HEK293 (cell line): ENCODE measurements around the gene ZIC4.

Experiments
- CTCF ChIA-PET: fragments of 350-600 bp; formaldehyde crosslinking; extraction: SDS; loops from one replicate; lab custom pipeline; 2021; ENCODE audit warnings: antibody characterized with exemption; lab: Yijun Ruan, JAX
- POLR2A ChIA-PET: fragments of 300-600 bp; formaldehyde crosslinking; extraction: SDS; loops from one replicate; lab custom pipeline; 2020; ENCODE audit warnings: antibody characterized with exemption, inconsistent platforms; lab: Yijun Ruan, JAX
- H3K27ac ChIP-seq: fragments of 200-500 bp; sonication (Bioruptor generic); 2 replicates; pipeline ENCODE4 v1.5.1; 2014; ENCODE audit warnings: low read depth, low read length, control low read depth, inconsistent platforms; ENCODE audit errors: extremely low read depth
- H3K36me3 ChIP-seq, 2 experiments: fragments of 200-500 bp in 1 of 2; sonication (Bioruptor generic) in 1 of 2; 1 replicate in 1 of 2; 2 replicates in 1 of 2; pipeline ENCODE4 v1.5.1; 2014 to 2017; ENCODE audit warnings: inconsistent platforms in 2 of 2, low read length in 2 of 2; ENCODE audit not compliant: control insufficient read depth in 2 of 2, insufficient read depth in 1 of 2
- H3K4me1 ChIP-seq: fragments of 200-500 bp; sonication (Bioruptor generic); 2 replicates; pipeline ENCODE4 v1.5.1; 2014; ENCODE audit warnings: mild to moderate bottlenecking, low read length, inconsistent platforms; ENCODE audit not compliant: control insufficient read depth, insufficient read depth
- H3K4me3 ChIP-seq: 2 replicates; pipeline ENCODE4 v1.5.1; 2011; ENCODE audit warnings: low read depth, mild to moderate bottlenecking, control low read depth, low read length, moderate library complexity
- H3K9me3 ChIP-seq: fragments of 200-500 bp; sonication (Bioruptor generic); 2 replicates; pipeline ENCODE4 v1.5.1; 2014; ENCODE audit warnings: low read depth, low read length, inconsistent platforms; ENCODE audit not compliant: control insufficient read depth, insufficient read depth
- BCL11A ChIP-seq: fragments of 450-650 bp; formaldehyde crosslinking; IDR thresholded peaks from 2 replicates; pipeline ENCODE4 v1.5.1; 2016; ENCODE audit warnings: low read depth, missing biosample characterization, missing genetic modification characterization
- FEZF1 ChIP-seq: fragments of 450-650 bp; formaldehyde crosslinking; IDR thresholded peaks from 2 replicates; pipeline ENCODE4 v1.5.1; 2016; ENCODE audit warnings: missing biosample characterization, missing genetic modification characterization
- GLI2 ChIP-seq: fragments of 450-650 bp; formaldehyde crosslinking; IDR thresholded peaks from 2 replicates; pipeline ENCODE4; 2017; ENCODE audit warnings: missing biosample characterization, missing genetic modification characterization, low read depth, borderline replicate concordance
- GLIS2 ChIP-seq: fragments of 450-650 bp; formaldehyde crosslinking; IDR thresholded peaks from 2 replicates; pipeline ENCODE4 v1.5.1; 2016; ENCODE audit warnings: missing biosample characterization, missing genetic modification characterization
- HOXD13 ChIP-seq: sonication (generic); formaldehyde crosslinking; IDR thresholded peaks from 2 replicates; pipeline ENCODE4 v1.8.0; 2022; ENCODE audit warnings: missing genetic modification reagents, borderline replicate concordance
- PRDM1 ChIP-seq: fragments of 450-650 bp; formaldehyde crosslinking; IDR thresholded peaks from 2 replicates; pipeline ENCODE4; 2016; ENCODE audit warnings: missing biosample characterization, missing genetic modification characterization
- TCF7L2 ChIP-seq: IDR thresholded peaks from 2 replicates; pipeline ENCODE4 v1.6.1; 2011; ENCODE audit warnings: low read depth, mild to moderate bottlenecking, inconsistent platforms, low read length, moderate library complexity, borderline replicate concordance
- ZEB2 ChIP-seq: fragments of 450-650 bp; formaldehyde crosslinking; IDR thresholded peaks from 2 replicates; pipeline ENCODE4 v1.5.1; 2016; ENCODE audit warnings: missing biosample characterization, missing genetic modification characterization
- ZNF112 ChIP-seq: fragments of 450-650 bp; formaldehyde crosslinking; IDR thresholded peaks from 2 replicates; pipeline ENCODE4 v1.5.0; 2017; ENCODE audit warnings: missing biosample characterization, missing genetic modification characterization
- ZNF140 ChIP-seq: fragments of 450-650 bp; formaldehyde crosslinking; IDR thresholded peaks from 2 replicates; pipeline ENCODE4 v1.5.1; 2016; ENCODE audit warnings: missing biosample characterization, missing genetic modification characterization
- ZNF157 ChIP-seq: fragments of 450-650 bp; formaldehyde crosslinking; IDR thresholded peaks from 2 replicates; pipeline ENCODE4 v1.5.1; 2016; ENCODE audit warnings: missing biosample characterization, missing genetic modification characterization
- ZNF324 ChIP-seq: fragments of 450-650 bp; formaldehyde crosslinking; IDR thresholded peaks from 2 replicates; pipeline ENCODE4 v1.5.1; 2016; ENCODE audit warnings: missing biosample characterization, missing genetic modification characterization
- ZNF530 ChIP-seq: fragments of 450-650 bp; formaldehyde crosslinking; IDR thresholded peaks from 2 replicates; pipeline ENCODE4 v1.5.1; 2016; ENCODE audit warnings: low read depth, missing biosample characterization, missing genetic modification characterization
- ZNF843 ChIP-seq: fragments of 450-650 bp; formaldehyde crosslinking; IDR thresholded peaks from 2 replicates; pipeline ENCODE4 v1.5.1; 2016; ENCODE audit warnings: missing biosample characterization, missing genetic modification characterization
- TF ChIP-seq, protein P1 (sequence below): fragments of 450-650 bp; formaldehyde crosslinking; conservative IDR thresholded peaks from 2 replicates; pipeline ENCODE4 v1.5.1; 2016; ENCODE audit warnings: low read depth, missing biosample characterization, missing genetic modification characterization
- TF ChIP-seq, protein P2 (sequence below): fragments of 450-650 bp; formaldehyde crosslinking; IDR thresholded peaks from 2 replicates; pipeline ENCODE4 v1.5.1; 2017; ENCODE audit warnings: missing biosample characterization, mild to moderate bottlenecking, missing genetic modification characterization, moderate library complexity
- TF ChIP-seq, protein P3 (sequence below): fragments of 450-650 bp; formaldehyde crosslinking; IDR thresholded peaks from 2 replicates; pipeline ENCODE4 v1.5.1; 2016; ENCODE audit warnings: missing biosample characterization, missing genetic modification characterization
- TF ChIP-seq, protein P4 (sequence below): fragments of 450-650 bp; IDR thresholded peaks from 2 replicates; pipeline ENCODE4 v1.5.1; 2018; ENCODE audit warnings: missing biosample characterization, missing genetic modification characterization

The ZIC4 gene

DNA sequence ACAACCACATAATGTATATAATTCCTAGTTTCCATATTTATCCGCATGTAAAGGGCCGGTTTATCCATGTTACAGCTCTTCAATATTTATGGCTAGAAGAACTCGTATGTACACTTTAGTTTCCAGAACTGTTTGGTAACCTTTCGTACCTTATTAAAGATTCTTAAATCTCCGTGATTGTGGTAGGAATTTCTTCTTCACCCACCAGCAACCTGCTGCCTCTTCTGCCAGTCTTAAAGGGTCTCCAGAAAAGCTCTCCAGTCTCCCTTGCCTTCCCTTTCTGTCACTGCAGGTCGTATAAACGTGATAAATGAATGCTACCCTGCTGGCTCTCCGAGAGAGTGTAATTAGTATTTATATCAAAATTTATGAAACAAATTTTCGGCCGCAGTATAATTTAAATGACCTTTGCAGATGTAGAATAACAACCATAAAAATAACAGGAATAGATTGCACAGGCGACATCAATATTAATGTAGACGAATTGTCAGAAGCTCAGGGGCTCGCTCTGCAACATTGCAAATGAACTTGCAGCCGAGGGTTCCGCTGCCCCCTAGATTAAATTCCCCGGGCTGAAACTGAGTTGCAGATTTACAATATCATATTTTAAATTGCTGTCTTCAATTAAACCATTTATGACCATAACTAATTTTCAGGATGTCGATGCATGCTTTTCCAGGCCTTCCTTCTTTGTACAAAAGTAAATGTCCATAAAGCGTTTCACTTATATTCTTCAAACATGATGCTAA lies 8.2 kb upstream of the ZIC4 start:
- no peak overlapping the region for H3K4me3 ChIP-seq
- H3K27ac ChIP-seq, result no peak overlapping the region
- no peaks in the 10 kb centered on the region for H3K9me3 ChIP-seq
- no peaks in the 10 kb centered on the region for H3K36me3 ChIP-seq
- no peaks in the 10 kb centered on the region for H3K4me1 ChIP-seq
- no peak for TF ChIP-seq ZEB2 (tag by site-specific recombination)
- TF ChIP-seq, protein P1, sequence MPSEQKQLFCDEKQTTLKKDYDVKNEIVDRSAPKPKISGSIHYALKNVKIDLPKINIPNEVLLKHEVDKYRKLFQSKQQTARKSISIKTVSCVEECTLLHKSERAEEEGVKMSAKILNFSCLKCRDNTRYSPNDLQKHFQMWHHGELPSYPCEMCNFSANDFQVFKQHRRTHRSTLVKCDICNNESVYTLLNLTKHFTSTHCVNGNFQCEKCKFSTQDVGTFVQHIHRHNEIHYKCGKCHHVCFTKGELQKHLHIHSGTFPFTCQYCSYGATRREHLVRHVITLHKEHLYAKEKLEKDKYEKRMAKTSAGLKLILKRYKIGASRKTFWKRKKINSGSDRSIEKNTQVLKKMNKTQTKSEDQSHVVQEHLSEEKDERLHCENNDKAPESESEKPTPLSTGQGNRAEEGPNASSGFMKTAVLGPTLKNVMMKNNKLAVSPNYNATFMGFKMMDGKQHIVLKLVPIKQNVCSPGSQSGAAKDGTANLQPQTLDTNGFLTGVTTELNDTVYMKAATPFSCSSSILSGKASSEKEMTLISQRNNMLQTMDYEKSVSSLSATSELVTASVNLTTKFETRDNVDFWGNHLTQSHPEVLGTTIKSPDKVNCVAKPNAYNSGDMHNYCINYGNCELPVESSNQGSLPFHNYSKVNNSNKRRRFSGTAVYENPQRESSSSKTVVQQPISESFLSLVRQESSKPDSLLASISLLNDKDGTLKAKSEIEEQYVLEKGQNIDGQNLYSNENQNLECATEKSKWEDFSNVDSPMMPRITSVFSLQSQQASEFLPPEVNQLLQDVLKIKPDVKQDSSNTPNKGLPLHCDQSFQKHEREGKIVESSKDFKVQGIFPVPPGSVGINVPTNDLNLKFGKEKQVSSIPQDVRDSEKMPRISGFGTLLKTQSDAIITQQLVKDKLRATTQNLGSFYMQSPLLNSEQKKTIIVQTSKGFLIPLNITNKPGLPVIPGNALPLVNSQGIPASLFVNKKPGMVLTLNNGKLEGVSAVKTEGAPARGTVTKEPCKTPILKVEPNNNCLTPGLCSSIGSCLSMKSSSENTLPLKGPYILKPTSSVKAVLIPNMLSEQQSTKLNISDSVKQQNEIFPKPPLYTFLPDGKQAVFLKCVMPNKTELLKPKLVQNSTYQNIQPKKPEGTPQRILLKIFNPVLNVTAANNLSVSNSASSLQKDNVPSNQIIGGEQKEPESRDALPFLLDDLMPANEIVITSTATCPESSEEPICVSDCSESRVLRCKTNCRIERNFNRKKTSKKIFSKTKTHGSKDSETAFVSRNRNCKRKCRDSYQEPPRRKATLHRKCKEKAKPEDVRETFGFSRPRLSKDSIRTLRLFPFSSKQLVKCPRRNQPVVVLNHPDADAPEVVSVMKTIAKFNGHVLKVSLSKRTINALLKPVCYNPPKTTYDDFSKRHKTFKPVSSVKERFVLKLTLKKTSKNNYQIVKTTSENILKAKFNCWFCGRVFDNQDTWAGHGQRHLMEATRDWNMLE (tag by site-specific recombination), result no peak
- TF ChIP-seq, protein P2, sequence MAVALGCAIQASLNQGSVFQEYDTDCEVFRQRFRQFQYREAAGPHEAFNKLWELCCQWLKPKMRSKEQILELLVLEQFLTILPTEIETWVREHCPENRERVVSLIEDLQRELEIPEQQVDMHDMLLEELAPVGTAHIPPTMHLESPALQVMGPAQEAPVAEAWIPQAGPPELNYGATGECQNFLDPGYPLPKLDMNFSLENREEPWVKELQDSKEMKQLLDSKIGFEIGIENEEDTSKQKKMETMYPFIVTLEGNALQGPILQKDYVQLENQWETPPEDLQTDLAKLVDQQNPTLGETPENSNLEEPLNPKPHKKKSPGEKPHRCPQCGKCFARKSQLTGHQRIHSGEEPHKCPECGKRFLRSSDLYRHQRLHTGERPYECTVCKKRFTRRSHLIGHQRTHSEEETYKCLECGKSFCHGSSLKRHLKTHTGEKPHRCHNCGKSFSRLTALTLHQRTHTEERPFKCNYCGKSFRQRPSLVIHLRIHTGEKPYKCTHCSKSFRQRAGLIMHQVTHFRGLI (tag by site-specific recombination), result no peak
- TF ChIP-seq, protein P3, sequence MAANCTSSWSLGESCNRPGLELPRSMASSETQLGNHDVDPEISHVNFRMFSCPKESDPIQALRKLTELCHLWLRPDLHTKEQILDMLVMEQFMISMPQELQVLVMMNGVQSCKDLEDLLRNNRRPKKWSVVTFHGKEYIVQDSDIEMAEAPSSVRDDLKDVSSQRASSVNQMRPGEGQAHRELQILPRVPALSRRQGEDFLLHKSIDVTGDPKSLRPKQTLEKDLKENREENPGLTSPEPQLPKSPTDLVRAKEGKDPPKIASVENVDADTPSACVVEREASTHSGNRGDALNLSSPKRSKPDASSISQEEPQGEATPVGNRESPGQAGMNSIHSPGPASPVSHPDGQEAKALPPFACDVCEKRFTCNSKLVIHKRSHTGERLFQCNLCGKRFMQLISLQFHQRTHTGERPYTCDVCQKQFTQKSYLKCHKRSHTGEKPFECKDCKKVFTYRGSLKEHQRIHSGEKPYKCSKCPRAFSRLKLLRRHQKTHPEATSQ (tag by site-specific recombination), result no peak
- TF ChIP-seq, protein P4, sequence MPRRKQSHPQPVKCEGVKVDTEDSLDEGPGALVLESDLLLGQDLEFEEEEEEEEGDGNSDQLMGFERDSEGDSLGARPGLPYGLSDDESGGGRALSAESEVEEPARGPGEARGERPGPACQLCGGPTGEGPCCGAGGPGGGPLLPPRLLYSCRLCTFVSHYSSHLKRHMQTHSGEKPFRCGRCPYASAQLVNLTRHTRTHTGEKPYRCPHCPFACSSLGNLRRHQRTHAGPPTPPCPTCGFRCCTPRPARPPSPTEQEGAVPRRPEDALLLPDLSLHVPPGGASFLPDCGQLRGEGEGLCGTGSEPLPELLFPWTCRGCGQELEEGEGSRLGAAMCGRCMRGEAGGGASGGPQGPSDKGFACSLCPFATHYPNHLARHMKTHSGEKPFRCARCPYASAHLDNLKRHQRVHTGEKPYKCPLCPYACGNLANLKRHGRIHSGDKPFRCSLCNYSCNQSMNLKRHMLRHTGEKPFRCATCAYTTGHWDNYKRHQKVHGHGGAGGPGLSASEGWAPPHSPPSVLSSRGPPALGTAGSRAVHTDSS (tag by site-specific recombination), result no peak
- no peak for TF ChIP-seq HOXD13 (CRISPR knock-in tag)
- no peak for TF ChIP-seq TCF7L2
- TF ChIP-seq ZNF530 (tag by site-specific recombination), result no peak
- TF ChIP-seq GLI2 (tag by site-specific recombination), result no peak
- TF ChIP-seq FEZF1 (tag by site-specific recombination), result no peak
- TF ChIP-seq ZNF843, result no peak
- TF ChIP-seq BCL11A, result no peak
- no peak for TF ChIP-seq ZNF112 (tag by site-specific recombination)
- TF ChIP-seq ZNF157 (tag by site-specific recombination), result no peak
- no peak for TF ChIP-seq PRDM1 (tag by site-specific recombination)
- no peak for TF ChIP-seq ZNF140 (tag by site-specific recombination)
- TF ChIP-seq GLIS2 (tag by site-specific recombination), result no peak
- TF ChIP-seq ZNF324 (tag by site-specific recombination), result no peak
- TF ChIP-seq, all 188 proteins: peak for 0
- ChIA-PET CTCF (no interaction called here), POLR2A (no interaction called here)
